Measurements from ENCODE around the gene ANKRD16. TPM values are rescaled to one million over a fixed set of nuclear protein-coding genes. Genes with fewer than 3 reads are reported as not detected.
"Not testable (repeated sequence)": the region's sequence is repeated elsewhere in the genome, so short reads cannot be mapped to it uniquely, and the experiment has no call there.

Gene ANKRD16
- total RNA-seq, 1 experiment from 2014 or later, result 12.2 TPM

- Mint-ChIP-seq H3K36me3 (peaks cover 57% of the 10 kb centered on the region), H3K9me3 (no peaks in the 10 kb centered on the region), H3K27ac (no peak overlapping the region), H3K27me3 (ENCODE audit: low read depth) (no peaks in the 10 kb centered on the region), H3K4me3 (no peak overlapping the region), H3K4me1 (peaks cover 4% of the 10 kb centered on the region)
- DNase-seq (ENCODE audit: low spot score) (no peak), ATAC-seq (no peak)
- no peak for TF ChIP-seq AFF4 (CRISPR knock-in tag; IDR thresholded peaks at IDR 0.05; ENCODE audit: borderline replicate concordance)
- no peak for TF ChIP-seq ZNF232 (CRISPR knock-in tag; IDR thresholded peaks at IDR 0.05)
- no peak for TF ChIP-seq CDX4 (CRISPR knock-in tag; IDR thresholded peaks at IDR 0.05; ENCODE audit: borderline replicate concordance)
- TF ChIP-seq ZNF425 (CRISPR knock-in tag; conservative IDR thresholded peaks at IDR 0.05), result no peak
- TF ChIP-seq ZNF671 (CRISPR knock-in tag; IDR thresholded peaks at IDR 0.05), result no peak
- no peak for TF ChIP-seq TCF7 (CRISPR knock-in tag; IDR thresholded peaks at IDR 0.05; ENCODE audit: low read depth)
- no peak for TF ChIP-seq ESRRA (CRISPR knock-in tag; IDR thresholded peaks at IDR 0.05; ENCODE audit: borderline replicate concordance)
- TF ChIP-seq ZNF138 (CRISPR knock-in tag; conservative IDR thresholded peaks at IDR 0.05), result no peak
- no peak for TF ChIP-seq ARID4B (CRISPR knock-in tag; IDR thresholded peaks at IDR 0.05; ENCODE audit: borderline replicate concordance)
- TF ChIP-seq FOXP4 (CRISPR knock-in tag; IDR thresholded peaks at IDR 0.05), result no peak
- TF ChIP-seq TEAD1 (CRISPR knock-in tag; IDR thresholded peaks at IDR 0.05), result no peak
- TF ChIP-seq ERG (CRISPR knock-in tag; IDR thresholded peaks at IDR 0.05), result no peak
- no peak for TF ChIP-seq FOXP1 (CRISPR knock-in tag; IDR thresholded peaks at IDR 0.05; ENCODE audit: borderline replicate concordance)
- TF ChIP-seq ATF3 (CRISPR knock-in tag; conservative IDR thresholded peaks at IDR 0.05), result no peak
- ChIA-PET CTCF (no interaction called here), POLR2A (no interaction called here)
These were observed 6.7 kb downstream of the ANKRD16 start for GRCh38 chr10:5882961-5883360.

GRCh38 chr10:5877041-5877440, 12.7 kb downstream of the ANKRD16 start:
- DNase-seq (ENCODE audit: low spot score); H3K27ac Mint-ChIP-seq; H3K27me3 Mint-ChIP-seq (ENCODE audit: low read depth); ATAC-seq; H3K4me3 Mint-ChIP-seq; H3K4me1 Mint-ChIP-seq; H3K9me3 Mint-ChIP-seq; POLR2A ChIA-PET: not testable (repeated sequence)
- H3K36me3 Mint-ChIP-seq, result peaks cover 30% of the 10 kb centered on the region
- CTCF ChIA-PET, result interaction anchor here (2.6 kb wide), 1 partner anchor 13 kb away, joined by 6 read pairs; the partner anchor contains the start of genes ANKRD16 and FBH1

Measured in WTC11 (cell line).